H1 (cell line): Measurements from ENCODE around the gene MDFIC2. TPM values are rescaled to one million over a fixed set of nuclear protein-coding genes. Genes with fewer than 3 reads are reported as not detected.

Source experiments
- CEBPB ChIP-seq: IDR thresholded peaks from 2 replicates; pipeline ENCODE4 v1.6.1; 2012; ENCODE audit warnings: low read depth, low read length
- CHD1 ChIP-seq: IDR thresholded peaks from 2 replicates; pipeline ENCODE4 v1.6.1; 2012; ENCODE audit warnings: low read depth, low read length, improper control_type of control experiment
- HDAC2 ChIP-seq, 2 experiments: fragments of 300-600 bp in 1 of 2; sonication (generic) in 1 of 2; IDR thresholded peaks; 2 replicates each; pipeline ENCODE4 v1.6.1; 2011 to 2012; ENCODE audit warnings: low read depth in 2 of 2, low read length in 2 of 2, mild to moderate bottlenecking in 2 of 2, moderate library complexity in 2 of 2, borderline replicate concordance in 1 of 2, inconsistent platforms in 1 of 2
- MAFK ChIP-seq: IDR thresholded peaks from 2 replicates; pipeline ENCODE4 v1.6.1; 2012; ENCODE audit warnings: low read depth, mild to moderate bottlenecking, improper control_type of control experiment, low read length
- RAD21 ChIP-seq, 2 experiments: IDR thresholded peaks in 1 of 2; conservative IDR thresholded peaks in 1 of 2; 2 replicates each; pipeline ENCODE4 v1.6.1; 2011; ENCODE audit warnings: low read depth in 2 of 2, low read length in 2 of 2, improper control_type of control experiment in 1 of 2, inconsistent platforms in 1 of 2, mild to moderate bottlenecking in 1 of 2, moderate library complexity in 1 of 2
- RNF2 ChIP-seq: fragments of 200-900, 300-1000 bp; sonication (generic); IDR thresholded peaks from 2 replicates; pipeline ENCODE4 v1.7.1; 2016; ENCODE audit warnings: borderline replicate concordance, low read depth, mild to moderate bottlenecking, antibody characterized with exemption, low read length; ENCODE audit not compliant: poor library complexity, severe bottlenecking; ENCODE audit errors: missing control alignments
- RXRA ChIP-seq: IDR thresholded peaks from 2 replicates; pipeline ENCODE4 v1.6.1; 2011; ENCODE audit warnings: low read depth, mild to moderate bottlenecking, low read length, moderate library complexity; ENCODE audit not compliant: insufficient read depth
- TAF7 ChIP-seq: optimal IDR thresholded peaks from 2 replicates; pipeline ENCODE3; 2011; ENCODE audit warnings: low read depth, mild to moderate bottlenecking, inconsistent platforms, low read length, moderate library complexity, borderline replicate concordance
- TEAD4 ChIP-seq: IDR thresholded peaks from 2 replicates; pipeline ENCODE4 v1.6.1; 2012; ENCODE audit warnings: low read depth, low read length, inconsistent platforms, mixed read lengths
- polyA plus RNA-seq, 7 experiments: library from polyadenylated mRNA; depleted of rRNA in 3 of 7; stranded (reverse) in 5 of 7; unstranded in 2 of 7; fragments of >200 nt in 5 of 7; fragments of 200-250 nt in 2 of 7; gene quantifications; 1 replicate in 5 of 7; 2 replicates in 1 of 7; 4 replicates in 1 of 7; pipeline versions ENCODE4 v1.2.1 to v1.2.3, GENCODE V29; 2011 to 2013; ENCODE audit warnings: missing spikeins in 2 of 7, mixed read lengths in 2 of 7
- total RNA-seq: library from RNA; stranded (reverse); fragmentation: NEBNext Ultra II Directional; extraction: Animal tissue kit (Norgen Biotek cat#: 25700); gene quantifications from 2 replicates; pipeline ENCODE4 v1.2.1, GENCODE V29; 2021
- TF ChIP-seq, protein P1 (sequence below): IDR thresholded peaks from 2 replicates; pipeline ENCODE4 v1.6.1; 2011; ENCODE audit warnings: low read length, improper control_type of control experiment

MDFIC2 gene
- total and polyA plus RNA-seq, 2 of the 8 experiments (the other 6 are each of a cell fraction or from before 2014, with no cell fraction given) = not detected

GRCh38 chr3:70358978-70359580, 46.6 kb upstream of the MDFIC2 start (continued):
- TF ChIP-seq MAFK (no peak), TAF7 (no peak), RAD21 (IDR thresholded peaks at IDR 0.05 in 1 of 2, conservative IDR thresholded peaks at IDR 0.05 in 1 of 2; ENCODE audit: low read depth in 2 of 2, low read length in 2 of 2) (peak; percentile 65 to 70), HDAC2 (IDR thresholded peaks at IDR 0.05; ENCODE audit: borderline replicate concordance in 1 of 2, low read depth in 2 of 2, low read length in 2 of 2) (no peak), RNF2 (no peak), RXRA (no peak), CHD1 (no peak), CEBPB (no peak), TEAD4 (peak; percentile 59; the same call in 1 of the 2 replicates)
- TF ChIP-seq, protein P1, sequence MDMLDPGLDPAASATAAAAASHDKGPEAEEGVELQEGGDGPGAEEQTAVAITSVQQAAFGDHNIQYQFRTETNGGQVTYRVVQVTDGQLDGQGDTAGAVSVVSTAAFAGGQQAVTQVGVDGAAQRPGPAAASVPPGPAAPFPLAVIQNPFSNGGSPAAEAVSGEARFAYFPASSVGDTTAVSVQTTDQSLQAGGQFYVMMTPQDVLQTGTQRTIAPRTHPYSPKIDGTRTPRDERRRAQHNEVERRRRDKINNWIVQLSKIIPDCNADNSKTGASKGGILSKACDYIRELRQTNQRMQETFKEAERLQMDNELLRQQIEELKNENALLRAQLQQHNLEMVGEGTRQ = no peak
- TF ChIP-seq, all 59 proteins: peak for 3
